AG08396 (cell line): Measurements from ENCODE around the gene CMIP.
"Not testable (repeated sequence)": the region's sequence is repeated elsewhere in the genome, so short reads cannot be mapped to it uniquely, and the experiment has no call there.

Experiments
- DNase-seq: peaks from one replicate; pipeline ENCODE4 v3.0.0; 2012; ENCODE audit warnings: low spot score, mixed read lengths

Gene CMIP

DNA sequence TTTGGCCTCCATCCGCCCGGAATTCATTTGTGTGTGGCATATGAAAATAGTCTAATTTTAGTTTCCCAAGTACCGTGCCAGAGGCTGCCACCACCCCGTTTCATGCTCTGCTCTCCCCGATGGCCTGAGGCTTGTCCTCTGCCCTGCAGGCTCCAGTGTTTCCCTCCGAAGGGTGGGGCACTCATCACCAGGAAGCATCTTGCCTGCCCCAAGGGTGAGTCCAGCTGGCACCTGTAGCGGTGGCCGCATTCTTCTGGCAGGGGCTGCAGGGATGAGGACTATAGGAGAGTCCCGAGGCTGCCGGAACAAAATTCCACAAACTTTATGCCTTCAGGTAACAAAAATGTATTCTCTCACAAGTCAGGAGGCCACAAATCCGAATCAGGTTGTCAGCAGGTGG, 23.1 kb upstream of the CMIP start:
- no peak for DNase-seq

DNA sequence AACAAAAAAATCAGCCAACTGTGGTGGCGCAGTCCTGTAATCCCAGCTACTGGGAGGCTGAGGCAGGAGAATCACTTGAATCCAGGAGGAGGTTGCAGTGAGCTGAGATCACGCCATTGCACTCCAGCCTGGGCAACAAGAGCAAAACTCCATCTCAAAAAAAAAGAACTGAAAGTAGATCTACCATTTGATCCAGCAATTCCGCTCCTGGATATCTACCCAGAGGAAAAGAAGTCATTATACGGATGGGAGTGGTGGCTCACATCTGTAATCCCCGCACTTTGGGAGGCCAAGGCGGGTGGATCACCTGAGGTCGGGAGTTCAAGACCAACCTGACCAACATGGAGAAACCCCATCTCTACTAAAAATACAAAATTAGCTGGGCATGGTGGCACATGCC, 22.5 kb upstream of the CMIP start:
- not testable (repeated sequence) for DNase-seq

DNA sequence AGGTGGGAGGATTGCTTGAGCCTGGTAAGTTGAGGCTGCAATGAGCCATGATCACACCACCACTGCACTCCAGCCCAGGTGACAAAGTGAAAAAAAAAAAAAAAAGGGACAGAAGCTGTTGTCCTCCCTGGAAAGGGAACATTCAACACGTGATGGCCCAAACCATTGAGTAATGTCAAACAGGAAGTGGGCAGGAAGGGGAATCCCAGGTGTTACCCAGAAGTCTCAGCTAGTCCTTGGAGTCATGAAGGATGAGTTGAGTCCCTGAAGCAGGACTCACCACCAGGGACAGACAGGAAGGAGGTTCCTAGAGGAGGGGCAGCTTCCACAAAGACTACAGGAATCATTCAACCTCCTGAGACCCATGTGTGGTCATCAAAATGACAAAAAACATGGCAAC, 19.8 kb upstream of the CMIP start:
- no peak for DNase-seq

DNA sequence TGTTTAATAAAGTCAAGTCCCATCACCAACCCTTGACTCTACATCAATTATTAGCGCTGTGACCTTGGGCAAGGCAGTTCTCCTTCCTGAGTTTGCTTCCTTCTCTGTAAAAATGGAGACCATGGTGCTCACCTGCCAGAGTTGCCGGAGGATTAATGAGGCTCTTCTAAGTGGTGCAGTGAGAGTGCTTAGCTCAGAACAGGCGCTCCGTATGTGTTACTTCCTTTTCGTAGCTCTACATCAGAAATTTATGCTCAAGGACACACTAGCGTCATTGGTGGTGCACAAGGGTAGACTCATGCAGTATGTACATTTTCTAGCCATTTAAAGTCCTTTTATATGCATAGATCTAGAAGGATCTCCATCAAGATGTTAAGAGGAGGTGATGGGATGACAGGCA, 17.4 kb upstream of the CMIP start:
- no peak for DNase-seq

DNA sequence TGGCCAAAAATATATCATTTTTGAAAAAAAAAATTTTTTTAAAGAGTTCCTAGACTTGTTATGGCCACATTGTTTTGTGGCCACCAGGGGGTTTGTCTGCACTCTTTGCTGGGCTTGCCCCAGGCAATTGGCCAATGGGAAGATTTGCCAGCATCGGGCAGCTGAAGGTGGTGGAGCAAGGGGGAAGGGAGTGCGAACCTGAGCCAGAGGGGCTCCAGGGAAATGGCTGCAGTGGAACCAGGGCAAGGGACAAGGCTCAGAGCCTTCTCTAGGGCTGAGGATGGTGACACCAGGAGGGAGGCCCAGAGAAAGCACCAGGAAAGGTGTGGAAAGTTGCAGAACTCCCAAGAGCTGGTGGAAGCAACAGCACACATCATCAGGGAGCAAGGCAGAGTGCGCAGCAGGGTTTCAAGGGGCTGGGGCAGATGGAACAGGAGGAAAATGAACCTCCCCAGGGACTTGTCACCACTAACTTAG, 15.5 kb upstream of the CMIP start:
- peak; percentile 73 for DNase-seq

DNA sequence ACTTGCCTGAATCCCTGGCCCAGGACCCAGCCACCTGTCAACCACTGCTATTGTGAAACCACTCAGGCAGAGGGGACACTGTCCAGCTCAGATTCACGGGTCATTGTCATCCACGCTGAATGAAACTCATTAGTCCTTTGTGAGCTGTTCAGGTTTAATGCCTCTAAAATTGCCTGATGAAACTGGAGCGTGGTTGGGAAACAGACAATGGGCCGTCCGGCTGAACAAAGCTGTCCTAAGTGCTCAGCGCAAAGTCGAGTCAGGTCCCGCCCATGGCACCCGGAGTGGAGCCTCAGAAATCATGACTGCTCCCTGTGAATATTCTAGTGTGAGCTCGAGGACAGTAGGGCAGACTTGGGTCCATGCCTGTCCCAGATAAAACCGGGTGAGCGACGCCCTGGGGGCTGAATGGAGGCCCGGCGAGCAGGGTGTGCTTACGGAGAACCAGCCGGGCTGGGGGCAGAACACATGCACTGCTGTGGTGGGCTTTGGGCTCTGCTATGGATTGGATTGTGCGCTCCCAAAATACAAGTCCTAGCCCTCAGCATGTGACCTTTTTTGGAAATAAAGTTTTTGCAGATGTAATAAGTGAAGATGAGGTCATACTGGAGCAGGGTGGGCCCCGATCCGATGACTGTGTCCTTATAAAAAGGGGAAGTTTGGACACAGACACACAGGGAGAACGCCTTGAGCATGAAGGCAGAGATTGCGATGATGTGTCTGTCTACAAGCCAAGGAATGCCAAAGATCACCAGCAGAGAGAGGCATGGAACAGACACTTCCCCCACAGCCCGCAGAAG, 12.9 kb upstream of the CMIP start:
- peak; percentile 47 for DNase-seq

DNA sequence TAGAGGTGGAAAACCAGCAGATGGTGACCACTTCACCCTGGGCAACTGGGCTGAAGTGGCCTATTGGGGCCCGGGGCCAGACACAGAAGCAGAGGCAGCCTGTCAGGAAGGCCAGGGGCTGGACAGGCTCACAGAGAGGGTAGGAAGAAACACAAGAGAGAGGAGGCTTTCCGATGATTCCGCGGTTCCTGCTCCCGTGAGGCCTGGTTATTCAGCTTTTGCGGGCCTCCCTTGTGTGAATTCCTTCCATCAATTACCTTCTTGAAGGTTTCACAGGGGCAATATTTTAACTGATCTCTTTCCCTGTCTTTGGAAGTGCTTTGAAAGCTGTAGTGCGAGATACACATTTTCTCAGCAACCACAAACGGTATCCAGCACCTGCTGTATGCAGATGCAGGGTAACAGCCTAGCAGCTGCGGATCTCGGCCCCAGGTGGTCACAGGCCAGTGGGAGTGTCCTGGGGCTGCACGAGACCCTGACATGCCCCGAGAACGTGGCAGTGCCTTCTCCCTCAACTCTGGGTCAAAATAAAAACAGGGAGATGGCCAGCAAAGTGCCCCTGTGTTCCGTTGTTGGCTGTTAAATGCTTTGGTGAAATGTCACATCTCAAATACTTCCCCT, 11.6 kb upstream of the CMIP start:
- DNase-seq = no peak

DNA sequence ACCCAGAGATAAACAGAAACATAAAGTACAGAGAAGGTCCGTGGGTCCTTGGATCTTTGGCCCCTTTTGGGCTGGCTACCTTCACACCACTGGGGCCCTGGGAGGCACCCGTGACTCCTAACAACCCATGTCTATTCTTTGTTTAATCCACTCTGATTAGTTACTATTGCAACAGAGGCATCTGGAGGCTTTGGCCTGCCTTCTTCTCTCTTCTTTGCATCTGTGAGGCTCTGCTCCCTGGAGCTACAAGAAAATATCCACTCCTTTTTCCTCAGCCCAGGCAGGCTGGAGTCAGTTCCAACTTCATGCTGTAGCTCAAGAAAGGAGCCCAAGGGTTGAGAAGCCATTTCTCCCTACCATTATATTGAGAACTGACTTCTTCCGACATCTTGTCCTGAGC, 9.5 kb upstream of the CMIP start:
- DNase-seq = no peak

DNA sequence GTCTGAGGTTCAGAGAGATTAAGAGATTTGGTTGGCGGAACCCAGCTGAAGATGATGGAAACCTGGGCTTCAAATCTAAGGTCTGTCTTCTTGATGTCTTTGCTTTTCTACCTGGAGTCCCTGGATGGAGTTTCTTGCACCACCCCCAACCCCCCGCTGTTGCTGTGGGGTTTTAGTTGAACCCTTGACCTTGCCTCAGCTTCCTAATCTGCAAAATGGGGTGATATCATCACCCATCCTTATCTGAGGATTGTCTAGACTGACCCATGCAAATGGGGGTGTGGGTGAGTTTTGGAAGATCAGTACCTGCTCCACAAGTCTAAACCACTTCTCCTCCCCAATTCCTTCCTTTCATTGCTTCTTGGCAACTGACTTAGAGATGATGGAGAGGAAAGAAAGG, 9.0 kb upstream of the CMIP start:
- no peak for DNase-seq

DNA sequence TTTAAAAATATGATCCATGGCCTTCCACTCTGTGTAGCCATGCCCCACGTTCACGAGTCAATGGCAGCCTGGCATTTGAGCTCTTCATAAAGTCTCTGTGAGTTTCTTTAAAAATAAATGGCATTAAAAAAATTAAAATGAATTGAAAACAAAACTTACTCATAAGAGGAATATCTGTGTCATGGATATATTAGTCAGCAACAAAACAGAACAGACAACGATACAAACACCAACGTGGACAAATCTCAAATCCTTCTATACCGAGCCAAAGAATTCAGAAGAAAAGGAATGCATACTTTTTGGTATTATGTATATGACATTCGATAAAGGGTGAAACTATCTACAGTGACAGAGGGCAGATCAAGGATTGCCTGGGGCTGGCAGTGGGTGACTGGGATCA, 8.2 kb upstream of the CMIP start:
- DNase-seq = no peak

DNA sequence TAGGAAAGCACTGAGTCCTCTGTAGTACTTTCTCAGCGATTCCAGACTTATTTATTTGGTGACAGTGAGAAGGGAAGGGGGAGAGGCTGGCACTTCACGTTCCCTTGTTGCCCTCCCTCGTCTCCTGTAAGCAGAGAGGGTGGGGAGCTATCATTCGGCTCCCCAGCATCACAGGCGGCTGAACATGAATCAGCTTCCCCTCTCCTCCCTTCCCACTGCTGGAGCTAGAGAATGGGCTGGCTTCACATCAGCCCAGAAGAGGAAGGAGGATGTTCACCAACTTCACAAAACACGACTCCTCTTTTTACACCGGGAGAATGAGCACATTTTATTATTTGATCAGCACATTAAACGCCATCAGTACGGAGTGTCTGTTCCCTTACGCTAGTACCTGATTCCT, 6.7 kb upstream of the CMIP start:
- no peak for DNase-seq

DNA sequence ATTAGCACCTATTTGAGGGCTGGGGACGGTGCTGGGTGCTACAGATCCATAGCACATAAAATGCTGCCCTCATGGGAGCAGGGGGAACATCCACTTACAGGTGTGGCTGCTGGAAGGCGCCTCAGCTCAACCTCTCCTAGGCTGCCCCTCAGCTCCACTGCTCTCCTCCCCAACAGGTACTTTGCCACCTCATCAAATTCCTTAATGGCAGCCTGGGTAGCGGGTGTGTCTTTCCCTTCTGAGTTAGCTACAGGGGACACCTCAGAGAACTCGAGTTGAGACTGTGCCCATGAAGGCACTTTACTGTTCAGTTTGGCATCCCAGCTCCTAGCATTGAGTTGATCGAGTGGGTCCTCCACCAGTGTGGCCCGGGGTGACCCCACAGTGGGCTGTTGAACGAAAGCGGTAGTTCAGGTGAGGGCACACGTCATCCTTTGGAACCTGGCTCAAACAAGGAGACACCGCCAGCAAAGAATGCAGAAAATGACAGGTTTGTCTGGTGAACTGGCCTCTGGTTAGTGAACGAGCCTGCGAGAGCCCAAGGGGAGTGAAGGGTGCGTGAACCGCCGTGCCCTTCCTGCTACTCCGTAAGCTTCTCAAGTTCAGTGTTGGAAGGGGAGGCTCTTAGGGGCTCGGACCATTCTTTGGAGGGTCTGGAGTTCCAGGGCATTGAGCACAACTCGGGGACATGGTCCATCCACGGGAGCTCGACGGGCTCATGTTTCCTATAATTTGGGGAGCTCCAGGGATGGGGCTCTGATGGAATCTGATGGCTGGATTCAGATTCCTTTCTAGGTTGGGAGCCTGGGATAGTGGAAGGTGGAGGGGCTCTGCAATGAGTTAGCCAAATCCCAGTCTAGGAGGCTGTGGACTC, 3.5 kb upstream of the CMIP start:
- no peak for DNase-seq

DNA sequence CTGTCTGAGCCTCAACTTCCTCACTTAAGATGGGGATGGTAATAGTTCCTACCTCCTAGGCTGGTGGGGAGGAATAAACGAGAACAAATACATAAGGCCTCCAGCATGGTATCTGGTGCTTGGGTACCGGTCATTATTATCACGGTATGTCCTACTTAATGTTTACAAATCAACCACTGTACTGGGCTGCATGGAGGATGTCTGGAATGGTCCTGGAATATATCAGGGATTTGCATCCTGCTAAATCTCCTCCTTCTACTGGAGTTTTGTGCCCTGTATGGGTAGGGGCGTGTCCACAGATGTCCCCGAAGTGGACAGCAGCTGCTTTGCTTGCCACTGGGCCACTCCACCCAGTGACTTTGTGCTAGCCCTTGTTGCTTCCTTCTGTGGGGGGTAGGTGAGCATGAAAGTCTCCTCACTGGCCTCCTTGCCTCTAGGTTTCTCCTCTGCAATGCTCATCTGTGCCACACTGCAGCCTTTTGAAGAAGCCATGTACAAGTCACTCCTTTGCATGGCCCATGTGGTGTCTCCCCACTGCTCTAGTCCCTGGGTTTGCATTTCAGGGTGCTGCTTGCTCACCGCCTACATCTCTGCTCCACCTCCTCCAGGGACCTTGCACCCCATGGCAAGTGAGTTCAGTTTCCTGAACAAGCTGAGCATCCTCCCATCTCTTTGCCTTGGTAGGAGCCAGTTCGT, 2.2 kb upstream of the CMIP start:
- DNase-seq = no peak

DNA sequence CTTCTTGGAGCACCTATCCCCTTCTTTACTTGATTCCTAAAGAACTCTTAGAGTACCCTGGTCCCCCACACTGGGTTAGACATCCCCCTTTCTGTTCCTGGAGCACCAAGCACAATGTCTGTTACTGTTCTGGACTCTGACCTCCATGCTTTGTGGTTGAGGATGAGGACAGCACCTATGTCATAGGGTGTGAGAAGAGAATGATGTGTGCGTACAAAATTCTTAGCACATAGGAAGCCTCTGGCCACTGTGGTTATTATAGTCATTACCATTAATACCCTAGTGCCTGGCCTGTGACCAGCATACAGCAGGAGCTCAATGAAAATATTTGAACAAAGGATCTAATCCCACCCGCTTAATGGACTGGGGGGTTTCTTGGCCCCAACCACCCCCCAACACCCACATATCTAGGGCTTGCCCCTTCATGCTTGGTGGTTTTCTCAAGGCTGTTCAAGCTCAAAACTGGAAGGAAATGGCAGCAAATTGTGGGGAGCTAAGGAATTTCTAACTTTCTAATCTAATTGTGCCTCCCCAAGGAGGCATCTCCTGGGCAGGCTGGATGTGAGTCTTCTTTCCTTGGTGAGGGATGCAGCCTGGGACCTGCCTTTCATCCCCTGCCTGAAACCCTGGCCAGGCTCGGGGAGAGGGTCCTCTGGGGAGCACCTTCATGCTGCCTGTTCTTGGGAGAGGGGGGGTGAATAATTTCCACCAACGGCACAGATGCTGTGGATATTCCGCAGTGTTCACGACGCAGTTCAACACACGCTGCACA, 1.5 kb upstream of the CMIP start:
- DNase-seq = no peak

DNA sequence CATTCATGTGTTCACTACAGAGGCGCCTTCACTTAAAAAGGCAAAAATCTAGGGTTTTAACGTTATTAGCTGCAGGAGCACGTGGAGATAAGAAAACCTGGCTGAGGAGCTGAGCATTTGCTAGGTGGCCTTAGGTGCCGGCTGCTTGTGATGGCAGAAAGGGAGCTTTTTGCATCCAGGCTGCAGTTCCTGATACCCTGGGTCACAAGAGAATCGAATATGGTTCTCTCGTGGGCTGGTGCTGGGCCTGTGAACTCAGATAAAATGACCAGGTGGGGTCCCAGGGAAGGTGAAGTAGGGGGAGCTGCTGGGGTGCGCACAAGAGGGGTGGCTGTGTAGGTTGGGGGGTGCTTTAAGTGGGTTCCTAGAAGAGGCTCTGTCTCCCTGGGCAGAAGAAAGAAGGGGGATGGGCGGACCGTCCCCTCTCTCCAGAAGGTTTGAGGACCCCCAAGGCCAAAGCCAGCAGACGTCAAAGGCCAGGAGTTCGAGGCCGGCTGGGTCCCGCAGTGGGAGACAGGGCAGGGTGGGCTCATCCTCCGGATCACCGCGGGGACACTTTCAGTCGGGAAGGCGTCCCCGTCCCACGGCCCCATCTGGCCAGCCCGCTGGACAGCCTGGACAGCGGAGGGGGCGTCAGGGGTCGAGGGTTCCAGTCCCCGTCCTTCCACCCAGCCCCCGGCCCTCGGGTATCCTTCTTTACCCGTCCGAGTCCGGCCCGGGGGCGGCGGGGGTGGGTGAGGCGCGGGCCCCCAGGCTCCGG, 740 bp upstream of the CMIP start:
- DNase-seq = no peak

DNA sequence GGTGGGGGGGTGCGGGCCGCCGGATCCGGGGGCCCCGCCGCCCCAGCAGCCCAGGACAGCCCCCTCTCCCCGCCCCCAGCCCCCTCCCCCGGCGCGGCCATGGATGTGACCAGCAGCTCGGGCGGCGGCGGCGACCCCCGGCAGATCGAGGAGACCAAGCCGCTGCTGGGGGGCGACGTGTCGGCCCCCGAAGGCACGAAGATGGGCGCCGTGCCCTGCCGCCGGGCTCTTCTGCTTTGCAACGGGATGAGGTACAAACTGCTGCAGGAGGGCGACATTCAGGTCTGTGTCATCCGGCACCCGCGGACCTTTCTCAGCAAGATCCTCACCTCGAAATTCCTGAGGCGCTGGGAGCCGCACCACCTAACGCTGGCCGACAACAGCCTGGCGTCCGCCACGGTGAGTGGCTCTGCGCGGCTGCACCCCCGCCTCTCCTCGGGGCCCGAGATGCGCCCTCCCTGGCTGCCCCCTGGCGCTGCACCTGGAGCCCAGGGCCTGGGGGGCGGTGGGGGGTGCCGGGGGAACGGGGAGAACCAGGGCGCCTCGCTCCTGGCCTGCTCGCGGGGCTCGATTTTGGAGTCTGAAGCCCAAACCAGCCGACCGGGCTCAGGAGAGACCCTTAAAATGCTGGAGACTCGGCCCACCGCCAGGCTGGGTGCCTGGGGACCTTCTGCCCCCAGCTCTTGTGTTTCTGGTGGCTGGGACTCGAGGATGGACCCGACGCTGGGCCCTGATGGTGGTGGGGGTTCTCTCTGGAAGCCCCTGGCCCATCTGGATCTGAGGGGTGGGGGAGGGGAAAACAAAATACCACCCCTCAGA, 744 bp downstream of the CMIP start:
- DNase-seq = peak; percentile 75

DNA sequence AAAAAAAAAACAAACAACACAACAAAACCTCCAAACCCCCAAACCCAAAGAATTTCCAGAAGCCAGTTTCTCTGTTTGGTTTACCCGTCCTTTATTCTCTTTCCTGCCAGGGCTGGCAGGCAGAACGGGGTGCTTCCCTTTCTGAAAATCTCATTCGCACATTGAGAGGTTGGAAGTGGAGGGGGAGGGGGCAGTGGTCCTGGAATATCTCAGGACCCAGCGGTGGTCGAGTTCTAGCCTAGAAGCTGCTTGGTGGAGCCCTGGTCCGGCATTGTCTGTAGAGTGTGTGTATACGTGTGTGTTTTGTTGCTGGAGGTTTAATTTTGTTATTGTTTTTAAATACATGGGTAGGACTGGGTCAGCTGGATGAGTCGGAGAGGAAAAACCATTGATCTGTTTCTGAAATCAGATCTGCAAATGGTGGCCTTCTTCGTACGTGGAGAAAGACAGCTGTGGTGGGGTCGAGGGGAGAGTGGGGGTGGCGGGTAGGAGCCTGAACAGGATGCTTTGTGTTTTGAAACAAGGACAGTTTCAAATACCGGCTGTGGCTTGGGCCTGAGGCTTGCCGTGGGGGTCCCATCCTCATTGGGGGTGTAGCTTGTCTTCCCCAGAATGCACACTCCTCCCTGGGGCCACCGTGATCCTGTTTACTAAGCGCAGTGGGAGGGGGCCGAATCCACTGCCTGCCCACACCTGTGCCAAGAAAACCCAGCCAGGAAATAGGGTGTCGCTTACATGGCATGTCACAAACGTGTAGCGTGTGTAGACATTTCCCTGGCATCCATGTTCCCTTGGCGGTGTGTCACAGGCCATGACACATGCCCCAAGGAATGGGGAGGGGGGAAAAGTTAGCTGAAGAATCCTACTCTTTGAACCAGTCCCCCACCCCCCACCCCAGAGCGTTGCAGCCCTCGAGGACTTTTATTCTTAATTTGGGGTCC, 1.6 kb downstream of the CMIP start:
- peak; percentile 75 for DNase-seq

DNA sequence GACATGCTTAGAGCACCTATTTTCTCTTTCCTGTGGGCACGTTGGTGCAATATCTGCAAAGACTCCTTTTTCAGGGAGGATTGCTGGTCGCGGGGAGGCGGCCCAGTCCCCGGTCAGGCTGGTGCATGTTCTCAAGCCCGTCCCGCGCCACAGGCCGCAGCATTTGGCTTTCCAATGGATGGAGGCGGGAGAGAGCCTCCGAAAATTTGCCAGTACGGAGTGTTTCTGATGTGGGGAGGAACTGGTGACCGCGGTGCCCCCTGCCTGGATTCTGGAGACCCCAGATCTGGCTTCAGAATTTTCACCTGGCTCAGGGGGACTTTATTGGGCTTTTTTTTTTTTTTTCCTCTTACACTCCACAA, 2.3 kb downstream of the CMIP start:
- peak; percentile 45 for DNase-seq
